ENCODE results near the gene ATP13A1.
"Not testable (repeated sequence)": the region's sequence is repeated elsewhere in the genome, so short reads cannot be mapped to it uniquely, and the experiment has no call there.

Gene ATP13A1

GRCh38 chr19:19663256-19664120, at the start of gene ATP13A1:
ATP13A1 (minus strand) TSS chr19:19663676; CDS start chr19:19663666, 10 bp downstream.
- DNase-seq = peak; percentile 98

- DNase-seq = no peak
These were observed 48.7 kb upstream of the ATP13A1 start for GRCh38 chr19:19711934-19712828.

- no peak for DNase-seq
These were observed 47.9 kb upstream of the ATP13A1 start for GRCh38 chr19:19711306-19711933.

- DNase-seq = no peak
These were observed 47.0 kb upstream of the ATP13A1 start for GRCh38 chr19:19710506-19710905.

- DNase-seq = no peak
These were observed 41.4 kb upstream of the ATP13A1 start for GRCh38 chr19:19704836-19705235.

- not testable (repeated sequence) for DNase-seq
These were observed 37.0 kb upstream of the ATP13A1 start for GRCh38 chr19:19700493-19700892.

GRCh38 chr19:19697589-19697988, 34.1 kb upstream of the ATP13A1 start:
- no peak for DNase-seq

GRCh38 chr19:19696386-19696785, 32.9 kb upstream of the ATP13A1 start:
- DNase-seq = no peak

GRCh38 chr19:19691683-19692082, 28.2 kb upstream of the ATP13A1 start:
- DNase-seq = no peak

- DNase-seq = not testable (repeated sequence)
These were observed 25.5 kb upstream of the ATP13A1 start for GRCh38 chr19:19689023-19689422.

- DNase-seq = no peak
These were observed 23.6 kb upstream of the ATP13A1 start for GRCh38 chr19:19687090-19687489.

GRCh38 chr19:19686580-19686979, 23.1 kb upstream of the ATP13A1 start:
- DNase-seq = no peak

- DNase-seq = not testable (repeated sequence)
These were observed 22.6 kb upstream of the ATP13A1 start for GRCh38 chr19:19686119-19686518.

- DNase-seq = peak; percentile 18
These were observed 15.9 kb upstream of the ATP13A1 start for GRCh38 chr19:19679176-19680073.

GRCh38 chr19:19677579-19677978, 14.1 kb upstream of the ATP13A1 start:
- peak; percentile 5 for DNase-seq

- DNase-seq = no peak
These were observed 10.8 kb upstream of the ATP13A1 start for GRCh38 chr19:19674315-19674714.

GRCh38 chr19:19672816-19673215, 9.3 kb upstream of the ATP13A1 start:
- peak; percentile 37 for DNase-seq

- DNase-seq = peak; percentile 44
These were observed 6.6 kb upstream of the ATP13A1 start for GRCh38 chr19:19670070-19670551.

GRCh38 chr19:19668230-19669012, 4.9 kb upstream of the ATP13A1 start, which contains the start of gene ZNF101:
ZNF101 (plus strand) TSS chr19:19668839; CDS start chr19:19668964, 125 bp downstream.
- peak; percentile 96 for DNase-seq

- peak; percentile 6 for DNase-seq
These were observed 2.0 kb upstream of the ATP13A1 start for GRCh38 chr19:19665420-19665948.

- DNase-seq = peak; percentile 59
These were observed 613 bp downstream of the ATP13A1 start for GRCh38 chr19:19662871-19663255.
